DMS53 treated with DMSO at 0.1 percent for 48 hours (cell line): Measurements from ENCODE around the gene CDH10.

Experiments
- DNase-seq: peaks from one replicate; lab custom pipeline; 2025; ENCODE audit not compliant: unreplicated experiment; lab: John Stamatoyannopoulos, UW

Gene CDH10

GRCh38 chr5:24487368-24488229 is 157.2 kb downstream of the CDH10 start:
- DNase-seq = no peak

GRCh38 chr5:24480952-24481351 is 163.8 kb downstream of the CDH10 start:
- no peak for DNase-seq

- DNase-seq = no peak
These were observed 166.8 kb downstream of the CDH10 start for GRCh38 chr5:24477958-24478357.

GRCh38 chr5:24475101-24475500 is 169.7 kb downstream of the CDH10 start:
- DNase-seq = no peak

- no peak for DNase-seq
These were observed 170.1 kb downstream of the CDH10 start for GRCh38 chr5:24474685-24475084.

GRCh38 chr5:24472518-24472917 is 172.3 kb downstream of the CDH10 start:
- DNase-seq = no peak

GRCh38 chr5:24444414-24444813 is 200.4 kb downstream of the CDH10 start:
- DNase-seq = no peak

- DNase-seq = no peak
These were observed 205.3 kb downstream of the CDH10 start for GRCh38 chr5:24439465-24439864.
